Liver (tissue), 9 donors: ENCODE results near the gene CST7. TPM values are rescaled to one million over a fixed set of nuclear protein-coding genes. Genes with fewer than 3 reads are reported as not detected.

Source experiments
- DNase-seq: peaks from one replicate; pipeline ENCODE4 v3.0.0-alpha.2; 2017; ENCODE audit warnings: low spot score
- H3K27ac ChIP-seq, 2 donors: one replicate each; pipeline ENCODE4 v1.7.0; 2013; ENCODE audit warnings: inconsistent platforms in 2 of 2, low read length in 2 of 2, control low read depth in 1 of 2, low read depth in 1 of 2, mild to moderate bottlenecking in 1 of 2
- H3K27me3 ChIP-seq, 4 donors: one replicate each; pipeline versions ENCODE4 v1.6.1 to v1.7.0; 2013; ENCODE audit warnings: low read length in 3 of 4, inconsistent platforms in 1 of 4, mild to moderate bottlenecking in 1 of 4, moderate library complexity in 1 of 4; ENCODE audit not compliant: control insufficient read depth in 4 of 4, insufficient read depth in 4 of 4
- H3K36me3 ChIP-seq, 4 donors: one replicate each; pipeline versions ENCODE4 v1.6.1 to v1.7.0; 2013; ENCODE audit warnings: low read length in 3 of 4, mild to moderate bottlenecking in 3 of 4, low read depth in 1 of 4, moderate library complexity in 1 of 4; ENCODE audit not compliant: control insufficient read depth in 4 of 4, insufficient read depth in 3 of 4
- H3K4me1 ChIP-seq, 4 donors: one replicate each; pipeline versions ENCODE4 v1.6.1 to v1.7.0; 2013; ENCODE audit warnings: low read length in 3 of 4, mild to moderate bottlenecking in 3 of 4, moderate library complexity in 1 of 4; ENCODE audit not compliant: control insufficient read depth in 4 of 4, insufficient read depth in 4 of 4
- H3K4me3 ChIP-seq, 3 donors: one replicate each; pipeline versions ENCODE4 v1.6.1 to v1.7.0; 2013; ENCODE audit warnings: low read length in 3 of 3, control low read depth in 1 of 3, low read depth in 1 of 3, mild to moderate bottlenecking in 1 of 3
- H3K9ac ChIP-seq, 2 donors: one replicate each; pipeline ENCODE4 v1.7.0; 2013; ENCODE audit warnings: low read length in 2 of 2, mild to moderate bottlenecking in 2 of 2, moderate library complexity in 2 of 2, control low read depth in 1 of 2, low read depth in 1 of 2
- H3K9me3 ChIP-seq, 4 donors: one replicate each; pipeline versions ENCODE4 v1.6.1 to v1.7.0; 2013; ENCODE audit warnings: low read length in 3 of 4; ENCODE audit not compliant: control insufficient read depth in 4 of 4
- EGR1 ChIP-seq, 2 donors: IDR thresholded peaks; 2 replicates each; pipeline ENCODE4 v1.6.1; 2016 to 2018; ENCODE audit warnings: antibody characterized with exemption in 2 of 2, low read depth in 2 of 2
- FOXA1 ChIP-seq: IDR thresholded peaks from 2 replicates; pipeline ENCODE4 v1.6.1; 2016; ENCODE audit warnings: antibody characterized with exemption
- FOXA2 ChIP-seq: IDR thresholded peaks from 2 replicates; pipeline ENCODE4 v1.6.1; 2016; ENCODE audit warnings: antibody characterized with exemption
- GABPA ChIP-seq, 2 donors: IDR thresholded peaks in 1 of 2; conservative IDR thresholded peaks in 1 of 2; 2 replicates each; pipeline ENCODE4 v1.6.1; 2016; ENCODE audit warnings: antibody characterized with exemption in 2 of 2, mild to moderate bottlenecking in 1 of 2, moderate library complexity in 1 of 2
- HNF4A ChIP-seq, 2 donors: conservative IDR thresholded peaks; 2 replicates each; pipeline ENCODE4 v1.6.1; 2016; ENCODE audit warnings: antibody characterized with exemption in 2 of 2, mild to moderate bottlenecking in 2 of 2
- JUND ChIP-seq, 2 donors: IDR thresholded peaks; 2 replicates each; pipeline ENCODE4 v1.6.1; 2016; ENCODE audit warnings: antibody characterized with exemption in 2 of 2
- RAD21 ChIP-seq, 2 donors: IDR thresholded peaks; 2 replicates each; pipeline ENCODE4 v1.6.1; 2016; ENCODE audit warnings: antibody characterized with exemption in 2 of 2, mild to moderate bottlenecking in 2 of 2
- RXRA ChIP-seq, 2 donors: IDR thresholded peaks; 2 replicates each; pipeline ENCODE4 v1.6.1; 2017 to 2018; ENCODE audit warnings: antibody characterized with exemption in 2 of 2, mild to moderate bottlenecking in 1 of 2
- SP1 ChIP-seq: IDR thresholded peaks from 2 replicates; pipeline ENCODE4 v1.6.1; 2018; ENCODE audit warnings: antibody characterized with exemption, mild to moderate bottlenecking
- TAF1 ChIP-seq: conservative IDR thresholded peaks from 2 replicates; pipeline ENCODE4 v1.6.1; 2016; ENCODE audit warnings: antibody characterized with exemption, mild to moderate bottlenecking
- YY1 ChIP-seq: IDR thresholded peaks from 2 replicates; pipeline ENCODE4 v1.6.1; 2016; ENCODE audit warnings: antibody characterized with exemption, mild to moderate bottlenecking
- WGBS: extraction: QIAGEN DNeasy Blood & Tissue Kit; methylation state at CpG from one replicate; pipeline ENCODE4 v1.1.7; 2013; 5-methylcytosine and 5-hydroxymethylcytosine counted together
- polyA plus RNA-seq, 2 donors: library from polyadenylated mRNA; stranded (reverse) in 1 of 2; unstranded in 1 of 2; fragments of 200-250 nt in 1 of 2; fragments of >200 nt in 1 of 2; fragmentation: Nextera tagmentation in 1 of 2; extraction: Ambion mirVana in 1 of 2; gene quantifications; one replicate each; pipeline versions ENCODE4 v1.2.1 to v1.2.3, GENCODE V29; 2013 to 2015
- total RNA-seq, 2 donors: library from RNA; depleted of rRNA; stranded (reverse); fragments of >200 nt; gene quantifications; one replicate each; pipeline ENCODE4 v1.2.3, GENCODE V29; 2014
- TF ChIP-seq, protein P1 (sequence below): IDR thresholded peaks from 2 replicates; pipeline ENCODE4 v1.6.1; 2016; ENCODE audit warnings: antibody characterized with exemption
- TF ChIP-seq, protein P2 (sequence below): IDR thresholded peaks from 2 replicates; pipeline ENCODE4 v1.6.1; 2016; ENCODE audit warnings: antibody characterized with exemption
- TF ChIP-seq, protein P3 (sequence below): fragments of 150-350 bp; IDR thresholded peaks from 2 replicates; pipeline ENCODE4 v1.5.1; 2017; ENCODE audit warnings: improper control_type of control experiment, low read depth, low read length; ENCODE audit not compliant: missing input control
- TF ChIP-seq, protein P4 (sequence below): IDR thresholded peaks from 2 replicates; pipeline ENCODE4 v1.6.1; 2016; ENCODE audit warnings: antibody characterized with exemption
- donor health status: healthy.
- donor health status: healthy.
- donor health status: healthy.
- donor health status: healthy.
- donor health status: healthy.

The CST7 gene
- total and polyA plus RNA-seq, 4 donors = 1.5 to 15.1 (median 2.7) TPM

DNA sequence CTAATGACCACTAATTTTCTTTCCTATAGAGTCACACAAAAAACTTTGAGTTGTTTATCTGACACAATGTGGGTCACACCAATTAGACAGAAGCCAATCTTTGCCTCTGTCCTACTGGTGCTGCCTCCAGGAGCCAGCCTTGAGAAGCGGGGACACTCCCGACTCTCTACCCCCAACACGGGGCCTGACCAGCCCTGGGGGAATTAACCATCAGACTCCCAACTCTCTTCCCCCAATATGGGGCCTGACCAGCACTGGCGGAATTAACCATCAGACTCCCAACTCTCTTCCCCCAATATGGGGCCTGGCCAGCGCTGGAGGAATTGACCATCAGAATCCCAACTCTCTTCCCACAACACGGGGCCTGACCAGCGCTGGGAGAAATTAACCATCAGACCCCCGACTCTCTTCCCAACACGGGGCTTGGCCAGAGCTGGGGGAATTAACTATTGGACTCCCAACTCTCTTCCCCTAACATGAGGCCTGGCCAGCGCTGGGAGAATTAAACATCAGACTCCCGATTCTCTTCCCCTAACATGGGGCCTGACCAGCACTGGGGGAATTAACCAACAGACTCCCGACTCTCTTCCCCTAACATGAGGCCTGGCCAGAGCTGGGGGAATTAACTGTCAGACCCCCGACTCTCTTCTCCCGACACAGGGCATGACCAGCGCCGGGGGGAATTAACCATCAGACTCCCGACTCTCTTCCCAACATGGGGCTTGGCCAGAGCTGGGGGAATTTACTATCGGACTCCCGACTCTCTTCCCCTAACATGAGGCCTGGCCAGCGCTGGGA is 12.5 kb downstream of the CST7 start:
- Histone ChIP-seq H3K9ac (no peak overlapping the region), H3K4me3 (no peak overlapping the region), H3K9me3 (no peaks in the 10 kb centered on the region), H3K27ac (no peak overlapping the region), H3K27me3 (no peaks in the 10 kb centered on the region), H3K4me1 (peaks cover 0 to 1% (median 0%) of the 10 kb centered on the region in 4 donors), H3K36me3 (peaks cover 27 to 93% (median 80%) of the 10 kb centered on the region in 4 donors)
- no peak for DNase-seq
- TF ChIP-seq SP1 (no peak), FOXA2 (no peak)
- TF ChIP-seq, protein P1, sequence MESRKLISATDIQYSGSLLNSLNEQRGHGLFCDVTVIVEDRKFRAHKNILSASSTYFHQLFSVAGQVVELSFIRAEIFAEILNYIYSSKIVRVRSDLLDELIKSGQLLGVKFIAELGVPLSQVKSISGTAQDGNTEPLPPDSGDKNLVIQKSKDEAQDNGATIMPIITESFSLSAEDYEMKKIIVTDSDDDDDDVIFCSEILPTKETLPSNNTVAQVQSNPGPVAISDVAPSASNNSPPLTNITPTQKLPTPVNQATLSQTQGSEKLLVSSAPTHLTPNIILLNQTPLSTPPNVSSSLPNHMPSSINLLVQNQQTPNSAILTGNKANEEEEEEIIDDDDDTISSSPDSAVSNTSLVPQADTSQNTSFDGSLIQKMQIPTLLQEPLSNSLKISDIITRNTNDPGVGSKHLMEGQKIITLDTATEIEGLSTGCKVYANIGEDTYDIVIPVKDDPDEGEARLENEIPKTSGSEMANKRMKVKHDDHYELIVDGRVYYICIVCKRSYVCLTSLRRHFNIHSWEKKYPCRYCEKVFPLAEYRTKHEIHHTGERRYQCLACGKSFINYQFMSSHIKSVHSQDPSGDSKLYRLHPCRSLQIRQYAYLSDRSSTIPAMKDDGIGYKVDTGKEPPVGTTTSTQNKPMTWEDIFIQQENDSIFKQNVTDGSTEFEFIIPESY = no peak
- TF ChIP-seq, protein P2, sequence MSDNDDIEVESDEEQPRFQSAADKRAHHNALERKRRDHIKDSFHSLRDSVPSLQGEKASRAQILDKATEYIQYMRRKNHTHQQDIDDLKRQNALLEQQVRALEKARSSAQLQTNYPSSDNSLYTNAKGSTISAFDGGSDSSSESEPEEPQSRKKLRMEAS = no peak
- 89% methylated on average over 20 of the region's 20 CpGs for WGBS

DNA sequence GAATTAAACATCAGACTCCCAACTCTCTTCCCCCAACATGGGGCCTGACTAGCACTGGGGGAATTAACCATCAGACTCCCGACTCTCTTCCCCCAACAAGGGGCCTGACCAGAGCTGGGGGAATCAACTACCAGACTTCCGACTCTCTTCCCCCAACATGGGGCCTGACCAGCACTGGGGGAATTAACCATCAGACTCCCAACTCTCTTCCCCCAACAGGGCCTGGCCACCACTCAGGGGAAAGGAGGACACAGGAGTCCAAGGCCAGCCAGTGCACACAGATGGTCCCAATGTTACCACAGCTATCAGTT is 13.1 kb downstream of the CST7 start:
- H3K36me3 ChIP-seq = peaks cover 27 to 95% (median 79%) of the 10 kb centered on the region in 4 donors
- H3K9ac ChIP-seq = no peak overlapping the region
- TF ChIP-seq FOXA1 (no peak), RXRA (IDR thresholded peaks at IDR 0.05) (no peak), HNF4A (conservative IDR thresholded peaks at IDR 0.05) (no peak), YY1 (no peak), FOXA2 (no peak)
- TF ChIP-seq, protein P3, sequence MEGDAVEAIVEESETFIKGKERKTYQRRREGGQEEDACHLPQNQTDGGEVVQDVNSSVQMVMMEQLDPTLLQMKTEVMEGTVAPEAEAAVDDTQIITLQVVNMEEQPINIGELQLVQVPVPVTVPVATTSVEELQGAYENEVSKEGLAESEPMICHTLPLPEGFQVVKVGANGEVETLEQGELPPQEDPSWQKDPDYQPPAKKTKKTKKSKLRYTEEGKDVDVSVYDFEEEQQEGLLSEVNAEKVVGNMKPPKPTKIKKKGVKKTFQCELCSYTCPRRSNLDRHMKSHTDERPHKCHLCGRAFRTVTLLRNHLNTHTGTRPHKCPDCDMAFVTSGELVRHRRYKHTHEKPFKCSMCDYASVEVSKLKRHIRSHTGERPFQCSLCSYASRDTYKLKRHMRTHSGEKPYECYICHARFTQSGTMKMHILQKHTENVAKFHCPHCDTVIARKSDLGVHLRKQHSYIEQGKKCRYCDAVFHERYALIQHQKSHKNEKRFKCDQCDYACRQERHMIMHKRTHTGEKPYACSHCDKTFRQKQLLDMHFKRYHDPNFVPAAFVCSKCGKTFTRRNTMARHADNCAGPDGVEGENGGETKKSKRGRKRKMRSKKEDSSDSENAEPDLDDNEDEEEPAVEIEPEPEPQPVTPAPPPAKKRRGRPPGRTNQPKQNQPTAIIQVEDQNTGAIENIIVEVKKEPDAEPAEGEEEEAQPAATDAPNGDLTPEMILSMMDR = no peak
- TF ChIP-seq, protein P4, sequence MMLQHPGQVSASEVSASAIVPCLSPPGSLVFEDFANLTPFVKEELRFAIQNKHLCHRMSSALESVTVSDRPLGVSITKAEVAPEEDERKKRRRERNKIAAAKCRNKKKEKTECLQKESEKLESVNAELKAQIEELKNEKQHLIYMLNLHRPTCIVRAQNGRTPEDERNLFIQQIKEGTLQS = no peak
- no peak overlapping the region for H3K4me3 ChIP-seq
- no peaks in the 10 kb centered on the region for H3K27me3 ChIP-seq
- H3K9me3 ChIP-seq = no peaks in the 10 kb centered on the region
- H3K4me1 ChIP-seq = no peaks in the 10 kb centered on the region
- H3K27ac ChIP-seq = no peak overlapping the region
- no peak for DNase-seq
- WGBS = 96% methylated on average over 2 of the region's 2 CpGs

DNA sequence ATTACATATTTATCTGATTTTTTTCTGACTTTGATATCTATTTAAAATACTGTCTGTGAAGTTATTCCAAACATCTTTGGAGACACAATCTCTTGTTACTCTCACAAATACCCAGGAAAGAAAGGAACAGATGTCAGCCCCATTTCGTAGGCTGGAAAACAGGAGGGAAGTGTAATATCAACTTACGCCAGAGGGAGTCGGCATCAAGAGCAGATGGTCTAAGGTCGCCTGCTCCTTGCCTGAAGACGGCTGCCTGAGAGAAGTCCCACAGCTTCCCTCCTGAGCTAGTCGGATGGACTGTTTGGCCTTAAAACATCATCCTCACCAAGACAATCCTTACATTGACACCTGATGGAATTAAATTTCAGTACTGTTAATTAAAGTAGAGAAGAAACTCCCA is 13.4 kb downstream of the CST7 start:
- Histone ChIP-seq H3K4me1 (no peaks in the 10 kb centered on the region), H3K27me3 (no peaks in the 10 kb centered on the region), H3K9me3 (no peaks in the 10 kb centered on the region), H3K9ac (no peak overlapping the region), H3K4me3 (no peak overlapping the region), H3K27ac (no peak overlapping the region), H3K36me3 (peaks cover 27 to 95% (median 79%) of the 10 kb centered on the region in 4 donors)
- DNase-seq = no peak
- WGBS = 95% methylated on average over 6 of the region's 6 CpGs
- TF ChIP-seq, protein P1 = no peak
- TF ChIP-seq YY1 (no peak), GABPA (IDR thresholded peaks at IDR 0.05 in 1 of 2, conservative IDR thresholded peaks at IDR 0.05 in 1 of 2) (no peak), RAD21 (IDR thresholded peaks at IDR 0.05) (no peak), FOXA1 (no peak), FOXA2 (no peak), EGR1 (IDR thresholded peaks at IDR 0.05; ENCODE audit: low read depth in 2 of 2) (no peak), JUND (IDR thresholded peaks at IDR 0.05) (no peak), HNF4A (conservative IDR thresholded peaks at IDR 0.05) (no peak), TAF1 (no peak), SP1 (no peak)
- TF ChIP-seq, protein P2 = no peak
- TF ChIP-seq, protein P4 = no peak
